Liver (tissue), 9 donors: Measurements from ENCODE around the gene TNFRSF17. TPM values are rescaled to one million over a fixed set of nuclear protein-coding genes. Genes with fewer than 3 reads are reported as not detected.

Experiments
- DNase-seq: peaks from one replicate; pipeline ENCODE4 v3.0.0-alpha.2; 2017; ENCODE audit warnings: low spot score
- H3K27ac ChIP-seq, 2 donors: one replicate each; pipeline ENCODE4 v1.7.0; 2013; ENCODE audit warnings: inconsistent platforms in 2 of 2, low read length in 2 of 2, control low read depth in 1 of 2, low read depth in 1 of 2, mild to moderate bottlenecking in 1 of 2
- H3K27me3 ChIP-seq, 4 donors: one replicate each; pipeline versions ENCODE4 v1.6.1 to v1.7.0; 2013; ENCODE audit warnings: low read length in 3 of 4, inconsistent platforms in 1 of 4, mild to moderate bottlenecking in 1 of 4, moderate library complexity in 1 of 4; ENCODE audit not compliant: control insufficient read depth in 4 of 4, insufficient read depth in 4 of 4
- H3K36me3 ChIP-seq, 4 donors: one replicate each; pipeline versions ENCODE4 v1.6.1 to v1.7.0; 2013; ENCODE audit warnings: low read length in 3 of 4, mild to moderate bottlenecking in 3 of 4, low read depth in 1 of 4, moderate library complexity in 1 of 4; ENCODE audit not compliant: control insufficient read depth in 4 of 4, insufficient read depth in 3 of 4
- H3K4me1 ChIP-seq, 4 donors: one replicate each; pipeline versions ENCODE4 v1.6.1 to v1.7.0; 2013; ENCODE audit warnings: low read length in 3 of 4, mild to moderate bottlenecking in 3 of 4, moderate library complexity in 1 of 4; ENCODE audit not compliant: control insufficient read depth in 4 of 4, insufficient read depth in 4 of 4
- H3K4me3 ChIP-seq, 3 donors: one replicate each; pipeline versions ENCODE4 v1.6.1 to v1.7.0; 2013; ENCODE audit warnings: low read length in 3 of 3, control low read depth in 1 of 3, low read depth in 1 of 3, mild to moderate bottlenecking in 1 of 3
- H3K9ac ChIP-seq, 2 donors: one replicate each; pipeline ENCODE4 v1.7.0; 2013; ENCODE audit warnings: low read length in 2 of 2, mild to moderate bottlenecking in 2 of 2, moderate library complexity in 2 of 2, control low read depth in 1 of 2, low read depth in 1 of 2
- H3K9me3 ChIP-seq, 4 donors: one replicate each; pipeline versions ENCODE4 v1.6.1 to v1.7.0; 2013; ENCODE audit warnings: low read length in 3 of 4; ENCODE audit not compliant: control insufficient read depth in 4 of 4
- CTCF ChIP-seq: fragments of 150-350 bp; IDR thresholded peaks from 2 replicates; pipeline ENCODE4 v1.5.1; 2017; ENCODE audit warnings: improper control_type of control experiment, low read depth, low read length; ENCODE audit not compliant: missing input control
- EGR1 ChIP-seq, 2 donors: IDR thresholded peaks; 2 replicates each; pipeline ENCODE4 v1.6.1; 2016 to 2018; ENCODE audit warnings: antibody characterized with exemption in 2 of 2, low read depth in 2 of 2
- FOXA1 ChIP-seq: IDR thresholded peaks from 2 replicates; pipeline ENCODE4 v1.6.1; 2016; ENCODE audit warnings: antibody characterized with exemption
- FOXA2 ChIP-seq: IDR thresholded peaks from 2 replicates; pipeline ENCODE4 v1.6.1; 2016; ENCODE audit warnings: antibody characterized with exemption
- GABPA ChIP-seq, 2 donors: IDR thresholded peaks in 1 of 2; conservative IDR thresholded peaks in 1 of 2; 2 replicates each; pipeline ENCODE4 v1.6.1; 2016; ENCODE audit warnings: antibody characterized with exemption in 2 of 2, mild to moderate bottlenecking in 1 of 2, moderate library complexity in 1 of 2
- HNF4A ChIP-seq, 2 donors: conservative IDR thresholded peaks; 2 replicates each; pipeline ENCODE4 v1.6.1; 2016; ENCODE audit warnings: antibody characterized with exemption in 2 of 2, mild to moderate bottlenecking in 2 of 2
- HNF4G ChIP-seq: IDR thresholded peaks from 2 replicates; pipeline ENCODE4 v1.6.1; 2016; ENCODE audit warnings: antibody characterized with exemption
- JUND ChIP-seq, 2 donors: IDR thresholded peaks; 2 replicates each; pipeline ENCODE4 v1.6.1; 2016; ENCODE audit warnings: antibody characterized with exemption in 2 of 2
- MAX ChIP-seq: IDR thresholded peaks from 2 replicates; pipeline ENCODE4 v1.6.1; 2016; ENCODE audit warnings: antibody characterized with exemption
- NR2F2 ChIP-seq: IDR thresholded peaks from 2 replicates; pipeline ENCODE4 v1.6.1; 2016; ENCODE audit warnings: antibody characterized with exemption
- RAD21 ChIP-seq, 2 donors: IDR thresholded peaks; 2 replicates each; pipeline ENCODE4 v1.6.1; 2016; ENCODE audit warnings: antibody characterized with exemption in 2 of 2, mild to moderate bottlenecking in 2 of 2
- REST ChIP-seq: IDR thresholded peaks from 2 replicates; pipeline ENCODE4 v1.6.1; 2016; ENCODE audit warnings: antibody characterized with exemption, mild to moderate bottlenecking
- RXRA ChIP-seq, 2 donors: IDR thresholded peaks; 2 replicates each; pipeline ENCODE4 v1.6.1; 2017 to 2018; ENCODE audit warnings: antibody characterized with exemption in 2 of 2, mild to moderate bottlenecking in 1 of 2
- SP1 ChIP-seq: IDR thresholded peaks from 2 replicates; pipeline ENCODE4 v1.6.1; 2018; ENCODE audit warnings: antibody characterized with exemption, mild to moderate bottlenecking
- TAF1 ChIP-seq: conservative IDR thresholded peaks from 2 replicates; pipeline ENCODE4 v1.6.1; 2016; ENCODE audit warnings: antibody characterized with exemption, mild to moderate bottlenecking
- YY1 ChIP-seq: IDR thresholded peaks from 2 replicates; pipeline ENCODE4 v1.6.1; 2016; ENCODE audit warnings: antibody characterized with exemption, mild to moderate bottlenecking
- WGBS: extraction: QIAGEN DNeasy Blood & Tissue Kit; methylation state at CpG from one replicate; pipeline ENCODE4 v1.1.7; 2013; 5-methylcytosine and 5-hydroxymethylcytosine counted together
- polyA plus RNA-seq, 2 donors: library from polyadenylated mRNA; stranded (reverse) in 1 of 2; unstranded in 1 of 2; fragments of 200-250 nt in 1 of 2; fragments of >200 nt in 1 of 2; fragmentation: Nextera tagmentation in 1 of 2; extraction: Ambion mirVana in 1 of 2; gene quantifications; one replicate each; pipeline versions ENCODE4 v1.2.1 to v1.2.3, GENCODE V29; 2013 to 2015
- total RNA-seq, 2 donors: library from RNA; depleted of rRNA; stranded (reverse); fragments of >200 nt; gene quantifications; one replicate each; pipeline ENCODE4 v1.2.3, GENCODE V29; 2014
- TF ChIP-seq, protein P1 (sequence below): IDR thresholded peaks from 2 replicates; pipeline ENCODE4 v1.6.1; 2016; ENCODE audit warnings: antibody characterized with exemption
- TF ChIP-seq, protein P2 (sequence below): IDR thresholded peaks from 2 replicates; pipeline ENCODE4 v1.6.1; 2016; ENCODE audit warnings: antibody characterized with exemption
- donor health status: healthy.
- donor health status: healthy.
- donor health status: healthy.
- donor health status: healthy.
- donor health status: healthy.

TNFRSF17 gene
- total and polyA plus RNA-seq, 4 donors = 0.17 to 2.6 (median 0.28) TPM; not detected in 1

GRCh38 chr16:11979013-11979672 lies 14.1 kb downstream of the TNFRSF17 start (continued):
- no peak for TF ChIP-seq HNF4A (conservative IDR thresholded peaks at IDR 0.05)
- no peak for TF ChIP-seq FOXA1
- TF ChIP-seq, protein P1, sequence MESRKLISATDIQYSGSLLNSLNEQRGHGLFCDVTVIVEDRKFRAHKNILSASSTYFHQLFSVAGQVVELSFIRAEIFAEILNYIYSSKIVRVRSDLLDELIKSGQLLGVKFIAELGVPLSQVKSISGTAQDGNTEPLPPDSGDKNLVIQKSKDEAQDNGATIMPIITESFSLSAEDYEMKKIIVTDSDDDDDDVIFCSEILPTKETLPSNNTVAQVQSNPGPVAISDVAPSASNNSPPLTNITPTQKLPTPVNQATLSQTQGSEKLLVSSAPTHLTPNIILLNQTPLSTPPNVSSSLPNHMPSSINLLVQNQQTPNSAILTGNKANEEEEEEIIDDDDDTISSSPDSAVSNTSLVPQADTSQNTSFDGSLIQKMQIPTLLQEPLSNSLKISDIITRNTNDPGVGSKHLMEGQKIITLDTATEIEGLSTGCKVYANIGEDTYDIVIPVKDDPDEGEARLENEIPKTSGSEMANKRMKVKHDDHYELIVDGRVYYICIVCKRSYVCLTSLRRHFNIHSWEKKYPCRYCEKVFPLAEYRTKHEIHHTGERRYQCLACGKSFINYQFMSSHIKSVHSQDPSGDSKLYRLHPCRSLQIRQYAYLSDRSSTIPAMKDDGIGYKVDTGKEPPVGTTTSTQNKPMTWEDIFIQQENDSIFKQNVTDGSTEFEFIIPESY = no peak
- TF ChIP-seq YY1 = no peak
- TF ChIP-seq JUND (IDR thresholded peaks at IDR 0.05) = no peak
- TF ChIP-seq RXRA (IDR thresholded peaks at IDR 0.05) = no peak

DNA sequence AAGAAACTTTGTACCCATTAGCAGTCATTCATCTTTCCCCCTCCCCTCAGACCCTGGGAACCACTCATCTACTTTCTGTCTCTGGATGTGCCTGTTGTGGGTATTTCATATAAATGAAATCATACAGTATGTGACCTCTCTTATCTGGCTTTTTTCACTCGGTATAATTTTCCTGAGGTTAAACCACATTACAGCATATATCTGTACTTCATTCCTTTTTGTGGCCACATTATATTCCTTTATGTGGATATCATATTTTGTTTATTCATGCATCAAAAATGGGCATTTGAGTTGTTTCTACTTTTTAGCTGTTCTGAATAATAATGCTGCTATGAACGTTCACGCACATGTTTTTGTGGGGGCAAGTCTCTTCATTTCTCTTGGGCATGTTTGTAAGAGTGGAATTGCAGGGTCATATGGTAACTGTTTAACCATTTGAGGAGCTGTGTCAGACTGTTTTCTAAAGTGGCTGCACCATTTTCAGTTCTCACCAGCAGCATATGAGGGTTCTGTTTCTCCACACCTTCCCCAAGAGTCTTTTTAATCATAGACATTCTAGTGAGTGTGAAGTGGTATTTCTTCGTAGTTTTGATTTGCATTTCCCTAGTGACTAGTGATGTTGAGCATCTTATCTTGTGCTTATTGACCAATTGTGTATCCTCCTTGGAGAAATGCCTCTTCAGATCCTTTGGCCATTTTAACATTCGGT lies 15.3 kb downstream of the TNFRSF17 start:
- no peak overlapping the region for H3K9ac ChIP-seq
- no peaks in the 10 kb centered on the region for H3K9me3 ChIP-seq
- no peak for TF ChIP-seq TAF1
- TF ChIP-seq HNF4A (conservative IDR thresholded peaks at IDR 0.05) = no peak
- TF ChIP-seq CTCF = no peak
- no peak for TF ChIP-seq FOXA2
- TF ChIP-seq, protein P2, sequence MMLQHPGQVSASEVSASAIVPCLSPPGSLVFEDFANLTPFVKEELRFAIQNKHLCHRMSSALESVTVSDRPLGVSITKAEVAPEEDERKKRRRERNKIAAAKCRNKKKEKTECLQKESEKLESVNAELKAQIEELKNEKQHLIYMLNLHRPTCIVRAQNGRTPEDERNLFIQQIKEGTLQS = no peak
- TF ChIP-seq MAX = no peak
- no peak for TF ChIP-seq GABPA (IDR thresholded peaks at IDR 0.05 in 1 of 2, conservative IDR thresholded peaks at IDR 0.05 in 1 of 2)
- no peak for TF ChIP-seq RAD21 (IDR thresholded peaks at IDR 0.05)
- TF ChIP-seq REST = no peak
- no peak for TF ChIP-seq EGR1 (IDR thresholded peaks at IDR 0.05; ENCODE audit: low read depth in 2 of 2)
- no peak for TF ChIP-seq SP1
- no peak for TF ChIP-seq NR2F2
- TF ChIP-seq JUND (IDR thresholded peaks at IDR 0.05) = no peak
- TF ChIP-seq YY1 = no peak
- TF ChIP-seq RXRA (IDR thresholded peaks at IDR 0.05) = no peak
- TF ChIP-seq HNF4G = no peak
- TF ChIP-seq, protein P1 = no peak
- no peak for TF ChIP-seq FOXA1
- peaks cover 2 to 21% (median 17%) of the 10 kb centered on the region in 4 donors for H3K4me1 ChIP-seq
- H3K27me3 ChIP-seq = no peaks in the 10 kb centered on the region
- 85% methylated on average over 5 of the region's 5 CpGs for WGBS
- H3K4me3 ChIP-seq = no peak overlapping the region
- no peak for DNase-seq
- H3K36me3 ChIP-seq = no peaks in the 10 kb centered on the region
- no peak overlapping the region for H3K27ac ChIP-seq
